NCI-H510A treated with DMSO at 0.1 percent for 48 hours (cell line): ENCODE data around the gene NALF2.

Experiments
- DNase-seq: peaks from one replicate; lab custom pipeline; 2025; lab: John Stamatoyannopoulos, UW

NALF2 gene

GRCh38 chrX:69503782-69504625, at the start of gene NALF2:
NALF2 (plus strand) TSS chrX:69504326; CDS start chrX:69505283, 957 bp downstream.
- DNase-seq: peak; percentile 44

- DNase-seq: no peak
Observed at GRCh38 chrX:69457756-69458155, 46.4 kb upstream of the NALF2 start.

- no peak for DNase-seq
Observed at GRCh38 chrX:69466546-69466945, 37.6 kb upstream of the NALF2 start.

GRCh38 chrX:69469975-69470374, 34.2 kb upstream of the NALF2 start:
- DNase-seq: no peak

GRCh38 chrX:69489625-69490024, 14.5 kb upstream of the NALF2 start:
- no peak for DNase-seq

GRCh38 chrX:69493193-69493592, 10.9 kb upstream of the NALF2 start:
- DNase-seq: peak; percentile 32

GRCh38 chrX:69493766-69494165, 10.4 kb upstream of the NALF2 start:
- DNase-seq: no peak

- no peak for DNase-seq
Observed at GRCh38 chrX:69496183-69496582, 7.9 kb upstream of the NALF2 start.

- peak; percentile 7 for DNase-seq
Observed at GRCh38 chrX:69501429-69501828, 2.7 kb upstream of the NALF2 start.

GRCh38 chrX:69503228-69503781, 821 bp upstream of the NALF2 start:
- peak; percentile 77 for DNase-seq

GRCh38 chrX:69504626-69505612, 793 bp downstream of the NALF2 start:
- DNase-seq: no peak

- no peak for DNase-seq
Observed at GRCh38 chrX:69505772-69506616, 1.9 kb downstream of the NALF2 start.

GRCh38 chrX:69506617-69507499, 2.7 kb downstream of the NALF2 start:
- no peak for DNase-seq

- DNase-seq: no peak
Observed at GRCh38 chrX:69507500-69507789, 3.3 kb downstream of the NALF2 start.

GRCh38 chrX:69508610-69509009, 4.5 kb downstream of the NALF2 start:
- no peak for DNase-seq

- DNase-seq: no peak
Observed at GRCh38 chrX:69510137-69510715, 6.1 kb downstream of the NALF2 start.

- DNase-seq: no peak
Observed at GRCh38 chrX:69510914-69511513, 6.9 kb downstream of the NALF2 start.

GRCh38 chrX:69522052-69522451, 17.9 kb downstream of the NALF2 start:
- DNase-seq: no peak

GRCh38 chrX:69523314-69523713, 19.2 kb downstream of the NALF2 start:
- DNase-seq: no peak
